HG03432 (cell line): ENCODE measurements around the gene RAB3GAP2.
A peak's percentile ranks its signal among the peaks of the same experiment; 100 is the strongest.
"Not testable (repeated sequence)": the region's sequence is repeated elsewhere in the genome, so short reads cannot be mapped to it uniquely, and the experiment has no call there.

ENCODE experiments used
- ATAC-seq: cut with Tn5 transposase; IDR thresholded peaks from one replicate; pipeline ENCODE4 v1.9.1; 2021; ENCODE audit warnings: mild to moderate bottlenecking, moderate library complexity; ENCODE audit not compliant: unreplicated experiment

RAB3GAP2 gene

GRCh38 chr1:220291580-220291979 lies 19.3 kb upstream of the RAB3GAP2 start:
- ATAC-seq: no peak

- no peak for ATAC-seq
Measured at GRCh38 chr1:220290140-220290761, 18.0 kb upstream of the RAB3GAP2 start.

- ATAC-seq: no peak
Measured at GRCh38 chr1:220287129-220287528, 14.9 kb upstream of the RAB3GAP2 start.

- no peak for ATAC-seq
Measured at GRCh38 chr1:220283625-220284024, 11.4 kb upstream of the RAB3GAP2 start.

GRCh38 chr1:220281159-220281574 lies 8.9 kb upstream of the RAB3GAP2 start:
- ATAC-seq: peak; percentile 71

GRCh38 chr1:220280249-220280648 lies 8.0 kb upstream of the RAB3GAP2 start:
- ATAC-seq: no peak

GRCh38 chr1:220278991-220279390 lies 6.7 kb upstream of the RAB3GAP2 start:
- ATAC-seq: no peak

GRCh38 chr1:220275430-220275829 lies 3.2 kb upstream of the RAB3GAP2 start:
- no peak for ATAC-seq

GRCh38 chr1:220274251-220274855 lies 2.1 kb upstream of the RAB3GAP2 start:
- ATAC-seq: no peak

- no peak for ATAC-seq
Measured at GRCh38 chr1:220272841-220273090, 513 bp upstream of the RAB3GAP2 start.

- ATAC-seq: peak; percentile 4
Measured at GRCh38 chr1:220271706-220272046, 577 bp downstream of the RAB3GAP2 start.

GRCh38 chr1:220269036-220269435 lies 3.2 kb downstream of the RAB3GAP2 start:
- ATAC-seq: no peak

- ATAC-seq: no peak
Measured at GRCh38 chr1:220267630-220268029, 4.6 kb downstream of the RAB3GAP2 start.

GRCh38 chr1:220260228-220260627 lies 12.0 kb downstream of the RAB3GAP2 start:
- not testable (repeated sequence) for ATAC-seq

- not testable (repeated sequence) for ATAC-seq
Measured at GRCh38 chr1:220259756-220260155, 12.5 kb downstream of the RAB3GAP2 start.

- ATAC-seq: not testable (repeated sequence)
Measured at GRCh38 chr1:220256194-220256593, 16.1 kb downstream of the RAB3GAP2 start.

GRCh38 chr1:220255204-220255603 lies 17.0 kb downstream of the RAB3GAP2 start:
- ATAC-seq: no peak

GRCh38 chr1:220253290-220253689 lies 19.0 kb downstream of the RAB3GAP2 start:
- not testable (repeated sequence) for ATAC-seq

- ATAC-seq: no peak
Measured at GRCh38 chr1:220251272-220251671, 21.0 kb downstream of the RAB3GAP2 start.

GRCh38 chr1:220250681-220251080 lies 21.6 kb downstream of the RAB3GAP2 start:
- ATAC-seq: no peak

GRCh38 chr1:220249522-220249921 lies 22.7 kb downstream of the RAB3GAP2 start:
- ATAC-seq: no peak

GRCh38 chr1:220248715-220249265 lies 23.5 kb downstream of the RAB3GAP2 start:
- ATAC-seq: not testable (repeated sequence)

- not testable (repeated sequence) for ATAC-seq
Measured at GRCh38 chr1:220245900-220246299, 26.4 kb downstream of the RAB3GAP2 start.
